Activated CD4-positive, alpha-beta T cell treated with anti-CD3 and anti-CD28 coated beads, Interleukin-2, Interleukin-6, amounts not matched to agents 100 ng/mL and 50 ng/mL, durations not matched to agents 16 hours and 8 hours (primary cell): ENCODE data around the gene GRIK3.
"Not testable (repeated sequence)": the region's sequence is repeated elsewhere in the genome, so short reads cannot be mapped to it uniquely, and the experiment has no call there.

Experiments used
- DNase-seq: peaks from one replicate; pipeline ENCODE4 v3.0.0-alpha.2; 2020

Gene GRIK3

GRCh38 chr1:37034121-37035013, at the start of gene GRIK3:
Gene GRIK3, minus strand, starts transcription at chr1:37034515. Its CDS starts 407 bp downstream, at chr1:37034108.
- no peak for DNase-seq

GRCh38 chr1:37084013-37084412, 49.7 kb upstream of the GRIK3 start:
- no peak for DNase-seq

- no peak for DNase-seq
These were observed 49.3 kb upstream of the GRIK3 start for GRCh38 chr1:37083603-37084002.

- DNase-seq, result not testable (repeated sequence)
These were observed 46.1 kb upstream of the GRIK3 start for GRCh38 chr1:37080296-37080986.

DNA sequence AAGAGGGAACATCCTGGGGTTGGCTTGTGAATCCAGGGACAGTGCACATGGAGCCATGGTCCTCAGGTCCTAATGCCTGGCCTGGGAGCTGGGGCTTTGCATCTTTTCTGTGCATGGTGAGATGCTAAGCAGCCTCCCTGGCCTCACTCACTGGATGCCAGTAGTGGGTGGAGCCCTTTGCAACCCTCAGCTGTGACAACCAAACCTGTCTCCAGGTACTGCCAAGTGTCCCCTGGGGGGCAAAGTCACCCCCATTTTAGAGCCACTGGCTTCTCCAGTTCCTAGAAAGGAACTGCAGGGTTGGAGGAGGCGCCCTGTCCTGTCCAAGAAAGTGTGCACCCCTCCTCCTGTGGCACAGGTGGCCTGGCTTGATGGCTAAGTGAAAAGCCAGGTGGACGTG, 44.6 kb upstream of the GRIK3 start:
- DNase-seq, result no peak

GRCh38 chr1:37076168-37076567, 41.9 kb upstream of the GRIK3 start:
- DNase-seq, result no peak

- DNase-seq, result no peak
These were observed 39.6 kb upstream of the GRIK3 start for GRCh38 chr1:37073854-37074379.

DNA sequence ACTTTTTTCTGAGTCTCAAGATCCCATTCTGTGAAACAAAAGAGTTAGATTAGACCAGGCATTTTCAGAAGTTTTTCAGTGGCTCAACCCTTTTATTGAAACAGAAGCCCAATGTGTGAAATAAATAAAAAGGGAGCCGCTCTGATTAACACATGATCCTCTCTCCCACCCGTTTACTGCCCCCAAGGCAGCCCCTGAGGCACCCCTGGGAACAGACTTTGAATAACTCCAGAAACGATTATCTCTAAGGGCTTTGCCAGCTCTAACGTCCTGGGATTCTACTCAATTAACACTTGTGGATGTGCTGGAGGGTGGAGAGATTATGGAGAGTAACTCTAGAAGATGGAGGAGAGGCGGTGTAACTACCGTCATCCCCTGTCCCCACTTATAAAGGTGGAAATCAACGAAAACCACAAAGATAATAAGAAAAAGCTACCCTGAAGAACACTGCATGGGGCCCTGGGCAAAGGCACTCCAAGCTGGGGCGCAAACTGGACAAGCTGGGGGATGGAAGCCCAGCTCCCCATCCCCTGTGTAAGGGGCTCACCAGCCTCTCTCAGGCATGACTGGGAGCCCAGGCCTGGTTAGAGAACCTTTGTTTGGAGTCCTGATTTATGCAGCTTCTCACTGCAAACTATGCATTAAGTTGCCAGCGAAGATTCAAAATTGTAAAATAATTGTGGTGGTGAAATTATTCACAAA, 39.0 kb upstream of the GRIK3 start:
- DNase-seq, result no peak

DNA sequence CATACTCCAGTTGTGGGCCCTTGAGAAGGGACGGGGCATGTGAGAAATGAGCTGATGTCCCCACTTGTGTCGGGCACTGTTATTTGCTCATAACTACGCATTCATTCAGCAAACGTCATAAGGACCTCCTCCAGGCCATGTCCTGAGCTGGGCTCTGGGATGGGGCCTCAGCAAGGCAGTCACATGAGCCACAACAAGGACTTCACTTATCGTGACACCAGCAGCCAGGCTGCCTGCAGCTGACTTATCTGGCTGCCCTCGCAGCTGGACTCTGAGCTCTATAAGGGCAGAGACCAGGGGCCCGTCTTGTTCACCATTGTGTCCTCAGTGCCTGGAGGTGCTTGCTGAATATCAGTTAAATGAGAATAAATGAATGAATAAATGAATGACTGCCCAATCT, 37.5 kb upstream of the GRIK3 start:
- no peak for DNase-seq

DNA sequence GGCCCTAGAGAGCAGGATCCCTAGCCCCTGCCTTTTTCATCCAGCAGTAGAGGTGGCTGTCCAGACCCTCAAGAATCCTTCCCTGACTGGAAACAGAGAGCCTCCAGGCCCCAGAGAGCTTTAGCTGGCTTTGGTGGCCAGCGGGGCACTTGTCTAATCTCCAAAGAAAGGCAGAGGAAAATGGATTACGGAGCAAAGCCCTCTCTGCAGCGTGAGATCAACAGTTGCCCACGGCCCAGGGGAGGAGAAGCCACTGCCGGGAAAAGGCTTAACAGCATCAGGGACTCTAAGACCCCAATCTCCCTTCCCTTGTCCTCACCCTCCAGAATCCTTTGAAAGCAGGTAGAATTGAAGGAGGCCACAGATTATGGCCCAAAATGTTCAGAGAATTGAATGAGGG, 35.8 kb upstream of the GRIK3 start:
- no peak for DNase-seq

- DNase-seq, result no peak
These were observed 35.1 kb upstream of the GRIK3 start for GRCh38 chr1:37069406-37069805.

- DNase-seq, result no peak
These were observed 34.6 kb upstream of the GRIK3 start for GRCh38 chr1:37068897-37069296.

DNA sequence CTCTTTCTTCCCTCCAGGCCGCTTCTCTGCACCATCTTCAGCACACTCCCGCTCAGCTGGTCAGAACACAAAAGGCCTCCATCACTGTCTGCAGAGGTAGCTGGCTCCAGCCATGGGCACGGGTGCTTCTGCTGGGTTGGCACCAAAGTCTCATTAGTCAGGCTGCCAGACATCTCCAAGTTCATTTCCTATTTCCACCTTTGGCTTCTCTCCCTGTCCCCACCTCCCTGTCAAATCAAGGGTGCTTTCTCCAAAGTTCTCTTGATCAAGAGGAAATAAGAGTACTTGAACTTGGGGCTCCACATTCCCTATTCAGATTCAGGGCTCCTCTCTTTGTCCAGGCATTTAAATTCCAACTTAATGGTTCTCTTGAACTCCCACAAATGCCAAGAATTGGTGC, 33.9 kb upstream of the GRIK3 start:
- no peak for DNase-seq

GRCh38 chr1:37064039-37064438, 29.7 kb upstream of the GRIK3 start:
- no peak for DNase-seq

GRCh38 chr1:37059346-37059745, 25.0 kb upstream of the GRIK3 start:
- DNase-seq, result no peak

GRCh38 chr1:37058424-37058988, 24.2 kb upstream of the GRIK3 start:
- no peak for DNase-seq

DNA sequence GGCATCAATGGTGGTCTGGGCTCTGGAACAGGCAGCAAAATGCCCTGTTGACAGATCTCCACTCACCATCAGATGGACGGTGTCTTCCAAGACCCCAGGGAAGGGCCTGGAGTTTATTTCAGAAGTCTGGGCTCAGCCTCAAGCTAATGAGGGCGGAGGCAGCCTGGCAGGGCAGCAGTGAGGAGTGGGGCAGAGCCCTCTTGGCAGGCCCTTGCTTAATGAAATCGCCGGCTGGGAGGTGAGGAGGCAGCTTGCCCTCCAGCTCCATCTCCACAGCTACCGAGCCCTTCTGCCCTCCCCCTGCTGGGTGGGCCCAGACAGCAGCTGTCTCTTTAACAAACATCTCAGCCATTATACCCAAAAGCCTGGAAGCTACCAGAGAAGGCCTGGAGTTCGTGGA, 22.0 kb upstream of the GRIK3 start:
- DNase-seq, result no peak

- no peak for DNase-seq
These were observed 21.3 kb upstream of the GRIK3 start for GRCh38 chr1:37055631-37056030.

DNA sequence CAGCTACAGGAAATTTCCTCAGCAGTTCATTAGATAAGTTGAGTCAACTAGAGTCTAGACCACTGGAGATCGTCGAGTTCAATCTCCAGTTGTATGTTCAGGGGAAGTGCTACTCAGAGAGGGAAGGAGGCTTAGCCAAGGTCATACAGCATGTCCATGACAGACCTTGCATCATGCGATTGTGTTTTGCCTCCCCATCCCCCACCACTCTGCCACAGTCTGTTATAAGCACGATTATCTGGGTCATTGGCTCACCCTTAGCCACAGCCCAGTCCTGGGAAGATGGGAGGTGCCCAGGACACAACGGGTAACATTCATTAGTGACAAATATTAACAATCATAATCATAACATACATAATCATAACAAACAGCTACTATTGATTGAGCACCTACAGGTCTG, 18.9 kb upstream of the GRIK3 start:
- DNase-seq, result no peak

GRCh38 chr1:37052120-37052519, 17.8 kb upstream of the GRIK3 start:
- DNase-seq, result no peak

DNA sequence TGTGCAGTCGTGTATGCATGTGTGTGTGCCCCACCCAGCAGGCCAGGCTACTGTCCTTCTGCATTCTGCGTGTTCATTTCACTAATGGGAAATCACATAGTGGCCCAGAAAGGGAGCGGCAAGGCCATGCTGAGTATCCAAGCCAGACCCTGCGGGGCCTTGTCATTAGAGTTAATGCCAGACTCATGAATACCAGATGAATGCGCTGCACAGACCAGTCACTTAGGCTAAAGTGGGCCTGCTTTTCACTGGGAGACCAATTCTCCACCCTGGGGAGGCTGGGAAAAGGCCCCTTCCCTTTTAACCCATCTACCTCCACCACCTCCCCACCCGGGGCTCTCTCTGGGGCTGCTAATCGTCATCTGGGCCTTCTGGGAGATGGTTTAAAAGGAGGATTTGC, 17.0 kb upstream of the GRIK3 start:
- no peak for DNase-seq

- DNase-seq, result no peak
These were observed 13.2 kb upstream of the GRIK3 start for GRCh38 chr1:37047542-37047941.

DNA sequence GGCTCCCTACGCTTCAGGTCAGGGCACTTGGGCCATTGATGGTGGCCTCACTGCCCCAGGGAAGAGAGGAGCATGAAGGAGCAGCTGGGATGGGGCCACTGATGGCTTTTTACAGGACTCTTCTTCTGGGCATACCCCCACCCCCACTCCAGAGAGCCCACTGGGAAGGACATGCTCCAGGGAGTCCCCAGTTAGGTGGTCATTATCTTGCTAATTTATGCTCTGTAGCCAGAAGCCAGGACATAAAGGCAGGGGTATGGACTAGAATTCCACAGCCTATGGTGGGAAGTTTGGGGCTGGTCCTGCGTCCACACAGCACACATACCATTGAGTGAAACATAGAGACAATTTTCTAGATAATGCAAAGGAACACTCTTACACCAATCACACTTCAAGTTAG, 8.8 kb upstream of the GRIK3 start:
- DNase-seq, result no peak
